K562 (cell line): ENCODE data around the gene GNB2. TPM values are rescaled to one million over a fixed set of nuclear protein-coding genes. Genes with fewer than 3 reads are reported as not detected.

Source experiments
- CHD4 ChIP-seq: fragments of 200-600 bp; sonication (generic); IDR thresholded peaks from 3 replicates; pipeline ENCODE4 v1.6.1; 2012; ENCODE audit warnings: low read depth, mild to moderate bottlenecking, mixed read lengths, low read length, inconsistent platforms; ENCODE audit not compliant: insufficient read depth, insufficient replicate concordance, poor library complexity, severe bottlenecking
- COPS2 ChIP-seq: fragments of 450-650 bp; conservative IDR thresholded peaks from 2 replicates; pipeline ENCODE4 v1.6.1; 2016; ENCODE audit warnings: mild to moderate bottlenecking, moderate library complexity
- CXXC5 ChIP-seq: fragments of 250-450 bp; sonication (Bioruptor Pico); IDR thresholded peaks from 2 replicates; pipeline ENCODE4 v1.8.0; 2022; ENCODE audit warnings: inconsistent platforms, mild to moderate bottlenecking, moderate library complexity
- FOXM1 ChIP-seq, 2 experiments: fragments of 450-650 bp in 1 of 2; sonication (generic) in 1 of 2; formaldehyde crosslinking in 1 of 2; IDR thresholded peaks; 2 replicates each; pipeline versions ENCODE4 v1.6.1 to v1.9.0; 2017 to 2022; ENCODE audit warnings: low read depth in 2 of 2, mild to moderate bottlenecking in 2 of 2, missing genetic modification reagents in 1 of 2, moderate library complexity in 1 of 2
- HLTF ChIP-seq: fragments of 450-650 bp; IDR thresholded peaks from 2 replicates; pipeline ENCODE4 v1.6.1; 2016
- KLF10 ChIP-seq: fragments of 250-450 bp; sonication (Bioruptor Pico); IDR thresholded peaks from 2 replicates; pipeline ENCODE4 v1.6.1; 2021; ENCODE audit warnings: matching md5 sums
- MAZ ChIP-seq, 2 experiments: fragments of 450-650 bp in 1 of 2; sonication (generic) in 1 of 2; formaldehyde crosslinking; IDR thresholded peaks in 1 of 2; conservative IDR thresholded peaks in 1 of 2; 2 replicates each; pipeline versions ENCODE4 v1.4.0 to v1.5.0; 2020; ENCODE audit warnings: mild to moderate bottlenecking in 1 of 2, missing genetic modification reagents in 1 of 2
- NFYB ChIP-seq: IDR thresholded peaks from 2 replicates; pipeline ENCODE4 v1.6.1; 2011; ENCODE audit warnings: mild to moderate bottlenecking, moderate library complexity; ENCODE audit not compliant: insufficient read length; ENCODE audit errors: extremely low read depth
- POLR2B ChIP-seq: fragments of 450-650 bp; IDR thresholded peaks from 2 replicates; pipeline ENCODE4 v1.6.1; 2018; ENCODE audit warnings: low read depth; ENCODE audit not compliant: partially characterized antibody
- RBFOX2 ChIP-seq: fragments of 200-400 bp; formaldehyde crosslinking; IDR thresholded peaks from 2 replicates; pipeline ENCODE4 v1.6.1; 2017; ENCODE audit warnings: low read depth, mild to moderate bottlenecking, low read length, moderate library complexity
- RHOXF2B ChIP-seq: fragments of 250-450 bp; sonication (Bioruptor Pico); conservative IDR thresholded peaks from 2 replicates; pipeline ENCODE4 v1.5.1; 2021
- SRF ChIP-seq, 2 experiments: fragments of 250-450, 450-650 bp in 1 of 2; sonication (Bioruptor Pico) in 1 of 2; sonication (generic) in 1 of 2; formaldehyde crosslinking; IDR thresholded peaks; 2 replicates each; pipeline versions ENCODE4 v1.5.0 to v1.5.1; 2020 to 2022; ENCODE audit warnings: mild to moderate bottlenecking in 1 of 2, missing genetic modification reagents in 1 of 2
- SRSF9 ChIP-seq: fragments of 200-400 bp; formaldehyde crosslinking; IDR thresholded peaks from 2 replicates; pipeline ENCODE4 v1.6.1; 2017; ENCODE audit warnings: low read depth, low read length, borderline replicate concordance
- VEZF1 ChIP-seq: fragments of 200-800 bp; sonication (Bioruptor generic); IDR thresholded peaks from 2 replicates; pipeline ENCODE4 v1.6.1; 2017; ENCODE audit warnings: missing genetic modification characterization, missing compliant biosample characterization
- ZBED1 ChIP-seq: IDR thresholded peaks from 2 replicates; pipeline ENCODE4 v1.6.1; 2014
- ZNF253 ChIP-seq: fragments of 250-450 bp; sonication (Bioruptor Pico); conservative IDR thresholded peaks from 2 replicates; pipeline ENCODE4 v1.6.1; 2021; ENCODE audit warnings: mild to moderate bottlenecking
- ZNF589 ChIP-seq: fragments of 200-800 bp; sonication (Bioruptor generic); IDR thresholded peaks from 2 replicates; pipeline ENCODE4 v1.6.1; 2016; ENCODE audit warnings: low read depth, missing genetic modification characterization, missing compliant biosample characterization
- polyA plus RNA-seq, 8 experiments: library from polyadenylated mRNA; depleted of rRNA in 4 of 8; stranded (reverse) in 5 of 8; unstranded in 3 of 8; fragments of >200 nt; fragmentation: Nextera tagmentation in 2 of 8; fragmentation: Illumina TruSeq in 1 of 8; extraction: Ambion mirVana in 2 of 8; extraction: Trizol in 1 of 8; gene quantifications; 2 replicates each; pipeline versions ENCODE4 v1.2.1 to v1.2.3, GENCODE V29; 2011 to 2014; ENCODE audit warnings: inconsistent platforms in 1 of 8, missing spikeins in 1 of 8
- total RNA-seq, 7 experiments: library from RNA; depleted of rRNA in 6 of 7; stranded (reverse); fragments of >200 nt in 6 of 7; fragmentation: Illumina TruSeq in 2 of 7; extraction: Trizol in 2 of 7; gene quantifications; 2 replicates each; pipeline versions ENCODE4 v1.2.1 to v1.2.3, GENCODE V29; 2011 to 2021; ENCODE audit warnings: low replicate concordance in 1 of 7
- TF ChIP-seq, protein P1 (sequence below): fragments of 200-800 bp; sonication (Bioruptor generic); IDR thresholded peaks from 2 replicates; pipeline ENCODE4 v1.6.1; 2016; ENCODE audit warnings: missing genetic modification characterization, missing compliant biosample characterization
- TF ChIP-seq, protein P2 (sequence below), 2 experiments: IDR thresholded peaks; 2 replicates each; pipeline ENCODE4 v1.6.1; 2011; ENCODE audit warnings: borderline replicate concordance in 1 of 2, control low read depth in 1 of 2, low read depth in 1 of 2, low read length in 1 of 2, mild to moderate bottlenecking in 1 of 2, mixed read lengths in 1 of 2, moderate library complexity in 1 of 2; ENCODE audit not compliant: insufficient read depth in 1 of 2, insufficient read length in 1 of 2, poor library complexity in 1 of 2, severe bottlenecking in 1 of 2; ENCODE audit errors: extremely low read depth in 1 of 2

The GNB2 gene
- total and polyA plus RNA-seq, 9 of the 15 experiments (the other 6 are each of a cell fraction or from before 2014, with no cell fraction given) = 0.65 to 320 (median 104) TPM

DNA sequence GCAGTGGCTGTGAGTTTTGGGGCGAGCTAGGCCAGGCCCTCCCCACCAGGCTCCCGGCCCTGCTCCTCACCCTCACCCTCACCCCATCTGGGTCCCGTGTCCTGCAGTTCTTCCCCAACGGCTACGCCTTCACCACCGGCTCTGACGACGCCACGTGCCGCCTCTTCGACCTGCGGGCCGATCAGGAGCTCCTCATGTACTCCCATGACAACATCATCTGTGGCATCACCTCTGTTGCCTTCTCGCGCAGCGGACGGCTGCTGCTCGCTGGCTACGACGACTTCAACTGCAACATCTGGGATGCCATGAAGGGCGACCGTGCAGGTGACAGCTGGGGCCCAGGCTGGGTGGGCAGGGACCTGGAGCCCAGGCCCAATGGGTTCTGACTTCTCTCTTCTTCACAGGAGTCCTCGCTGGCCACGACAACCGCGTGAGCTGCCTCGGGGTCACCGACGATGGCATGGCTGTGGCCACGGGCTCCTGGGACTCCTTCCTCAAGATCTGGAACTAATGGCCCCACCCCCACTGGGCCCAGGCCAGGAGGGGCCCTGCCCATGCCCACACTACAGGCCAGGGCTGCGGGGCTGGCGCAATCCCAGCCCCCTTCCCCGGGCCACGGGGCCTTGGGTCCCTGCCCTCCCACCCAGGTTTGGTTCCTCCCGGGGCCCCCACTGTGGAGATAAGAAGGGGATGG lies 4.9 kb downstream of the GNB2 start (continued):
- TF ChIP-seq, protein P1, sequence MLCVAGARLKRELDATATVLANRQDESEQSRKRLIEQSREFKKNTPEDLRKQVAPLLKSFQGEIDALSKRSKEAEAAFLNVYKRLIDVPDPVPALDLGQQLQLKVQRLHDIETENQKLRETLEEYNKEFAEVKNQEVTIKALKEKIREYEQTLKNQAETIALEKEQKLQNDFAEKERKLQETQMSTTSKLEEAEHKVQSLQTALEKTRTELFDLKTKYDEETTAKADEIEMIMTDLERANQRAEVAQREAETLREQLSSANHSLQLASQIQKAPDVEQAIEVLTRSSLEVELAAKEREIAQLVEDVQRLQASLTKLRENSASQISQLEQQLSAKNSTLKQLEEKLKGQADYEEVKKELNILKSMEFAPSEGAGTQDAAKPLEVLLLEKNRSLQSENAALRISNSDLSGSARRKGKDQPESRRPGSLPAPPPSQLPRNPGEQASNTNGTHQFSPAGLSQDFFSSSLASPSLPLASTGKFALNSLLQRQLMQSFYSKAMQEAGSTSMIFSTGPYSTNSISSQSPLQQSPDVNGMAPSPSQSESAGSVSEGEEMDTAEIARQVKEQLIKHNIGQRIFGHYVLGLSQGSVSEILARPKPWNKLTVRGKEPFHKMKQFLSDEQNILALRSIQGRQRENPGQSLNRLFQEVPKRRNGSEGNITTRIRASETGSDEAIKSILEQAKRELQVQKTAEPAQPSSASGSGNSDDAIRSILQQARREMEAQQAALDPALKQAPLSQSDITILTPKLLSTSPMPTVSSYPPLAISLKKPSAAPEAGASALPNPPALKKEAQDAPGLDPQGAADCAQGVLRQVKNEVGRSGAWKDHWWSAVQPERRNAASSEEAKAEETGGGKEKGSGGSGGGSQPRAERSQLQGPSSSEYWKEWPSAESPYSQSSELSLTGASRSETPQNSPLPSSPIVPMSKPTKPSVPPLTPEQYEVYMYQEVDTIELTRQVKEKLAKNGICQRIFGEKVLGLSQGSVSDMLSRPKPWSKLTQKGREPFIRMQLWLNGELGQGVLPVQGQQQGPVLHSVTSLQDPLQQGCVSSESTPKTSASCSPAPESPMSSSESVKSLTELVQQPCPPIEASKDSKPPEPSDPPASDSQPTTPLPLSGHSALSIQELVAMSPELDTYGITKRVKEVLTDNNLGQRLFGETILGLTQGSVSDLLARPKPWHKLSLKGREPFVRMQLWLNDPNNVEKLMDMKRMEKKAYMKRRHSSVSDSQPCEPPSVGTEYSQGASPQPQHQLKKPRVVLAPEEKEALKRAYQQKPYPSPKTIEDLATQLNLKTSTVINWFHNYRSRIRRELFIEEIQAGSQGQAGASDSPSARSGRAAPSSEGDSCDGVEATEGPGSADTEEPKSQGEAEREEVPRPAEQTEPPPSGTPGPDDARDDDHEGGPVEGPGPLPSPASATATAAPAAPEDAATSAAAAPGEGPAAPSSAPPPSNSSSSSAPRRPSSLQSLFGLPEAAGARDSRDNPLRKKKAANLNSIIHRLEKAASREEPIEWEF (CRISPR knock-in tag) = no peak
- TF ChIP-seq ZNF253 (CRISPR knock-in tag) (no peak), RBFOX2 (peak; percentile 77), COPS2 (no peak), VEZF1 (CRISPR knock-in tag) (no peak), FOXM1 (IDR thresholded peaks at IDR 0.05; ENCODE audit: low read depth) (no peak), FOXM1 (CRISPR knock-in tag; IDR thresholded peaks at IDR 0.05; ENCODE audit: low read depth) (no peak), MAZ (CRISPR knock-in tag; conservative IDR thresholded peaks at IDR 0.05 in 1 of 2, IDR thresholded peaks at IDR 0.05 in 1 of 2) (0 out of 4 replicates have a peak, but pooled peaks of 1 of the 2 experiments have one; percentile 37), CXXC5 (CRISPR knock-in tag) (no peak), POLR2B (peak; percentile 21), NFYB (no peak), ZNF589 (CRISPR knock-in tag) (no peak), CHD4 (no peak), RHOXF2B (CRISPR knock-in tag) (no peak), SRF (CRISPR knock-in tag; IDR thresholded peaks at IDR 0.05) (no peak), SRSF9 (no peak), KLF10 (no peak), HLTF (no peak), ZBED1 (no peak)
- TF ChIP-seq, protein P2, sequence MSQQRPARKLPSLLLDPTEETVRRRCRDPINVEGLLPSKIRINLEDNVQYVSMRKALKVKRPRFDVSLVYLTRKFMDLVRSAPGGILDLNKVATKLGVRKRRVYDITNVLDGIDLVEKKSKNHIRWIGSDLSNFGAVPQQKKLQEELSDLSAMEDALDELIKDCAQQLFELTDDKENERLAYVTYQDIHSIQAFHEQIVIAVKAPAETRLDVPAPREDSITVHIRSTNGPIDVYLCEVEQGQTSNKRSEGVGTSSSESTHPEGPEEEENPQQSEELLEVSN (IDR thresholded peaks at IDR 0.05; ENCODE audit: borderline replicate concordance in 1 of 2, extremely low read depth in 1 of 2, insufficient read depth in 1 of 2, insufficient read length in 1 of 2, low read depth in 1 of 2, low read length in 1 of 2, poor library complexity in 1 of 2, severe bottlenecking in 1 of 2) = no peak
